DND-41 (cell line): ENCODE results near the gene SLCO4A1.

Source experiments
- CTCF ChIP-seq: IDR thresholded peaks from 2 replicates; pipeline ENCODE4 v1.5.1; 2012; ENCODE audit warnings: borderline replicate concordance, low read length, moderate library complexity, mild to moderate bottlenecking; ENCODE audit not compliant: poor library complexity, severe bottlenecking; ENCODE audit errors: extremely low read depth
- EZH2 ChIP-seq: IDR thresholded peaks from 3 replicates; pipeline ENCODE4 v1.6.1; 2012; ENCODE audit warnings: borderline replicate concordance, low read depth, mild to moderate bottlenecking, moderate library complexity, low read length, inconsistent platforms; ENCODE audit not compliant: severe bottlenecking

- TF ChIP-seq CTCF: no peak
- no peak for TF ChIP-seq EZH2
Measured at GRCh38 chr20:62688855-62689460, 46.7 kb downstream of the SLCO4A1 start.
